ENCODE data around the gene VSTM2L.

- TF ChIP-seq POLR2A (IDR thresholded peaks at IDR 0.05; ENCODE audit: low read depth, low read length), result no peak
- TF ChIP-seq POLR2AphosphoS5 (IDR thresholded peaks at IDR 0.05; ENCODE audit: low read depth, low read length), result no peak
Observed at GRCh38 chr20:37901240-37901639, 1.7 kb upstream of the VSTM2L start.

All from GM12892 (cell line).